ENCODE results near the gene HLCS. TPM values are rescaled to one million over a fixed set of nuclear protein-coding genes. Genes with fewer than 3 reads are reported as not detected.

The HLCS gene
- polyA plus RNA-seq, 1 donor (not counting 4 experiments of a cell fraction or from before 2014, with no cell fraction given), result 11.5 TPM

DNA sequence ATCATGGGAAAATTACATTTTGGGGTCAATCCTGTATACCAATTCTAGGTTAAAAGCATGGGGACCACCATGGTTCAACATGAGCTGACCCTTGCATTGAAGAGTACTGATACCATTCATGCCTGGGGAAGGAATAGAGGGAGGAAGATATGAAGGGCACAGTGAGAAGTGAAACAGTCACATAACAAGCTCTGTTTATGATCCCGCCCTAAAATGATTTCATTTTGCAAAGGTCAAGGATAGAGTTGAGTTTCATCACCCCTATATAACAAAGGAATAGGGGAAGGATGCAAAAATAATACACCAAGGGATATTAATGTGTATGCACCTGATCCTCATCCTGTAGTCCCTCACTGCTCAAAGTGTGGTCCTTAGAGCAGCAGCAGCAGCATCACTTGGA is 2.5 kb upstream of the HLCS start:
- Histone ChIP-seq H3K9me3 (ENCODE audit: control insufficient read depth, low read depth, low read length) (no peaks in the 10 kb centered on the region), H4K20me1 (ENCODE audit: control insufficient read depth, extremely low read depth, insufficient read depth, low read length) (no peaks in the 10 kb centered on the region), H3K4me2 (ENCODE audit: control insufficient read depth, extremely low read depth, insufficient read depth, low read depth, low read length) (no peak overlapping the region), H3K4me3 (ENCODE audit: control insufficient read depth in 2 of 3, extremely low read depth in 1 of 3, insufficient read depth in 2 of 3, low read depth in 1 of 3, low read length in 3 of 3) (no peak overlapping the region), H3K79me2 (ENCODE audit: control insufficient read depth, insufficient read depth, low read length) (no peaks in the 10 kb centered on the region), H3K27me3 (ENCODE audit: control insufficient read depth, extremely low read depth, insufficient read depth, low read length) (no peaks in the 10 kb centered on the region), H3K9ac (ENCODE audit: control insufficient read depth, extremely low read depth, insufficient read depth, low read length) (no peak overlapping the region), H3K36me3 (ENCODE audit: control insufficient read depth in 2 of 2, extremely low read depth in 1 of 2, insufficient read depth in 2 of 2, low read length in 2 of 2) (no peaks in the 10 kb centered on the region), H3K9me1 (ENCODE audit: control insufficient read depth, extremely low read depth, insufficient read depth, low read length) (no peaks in the 10 kb centered on the region), H2AFZ (ENCODE audit: control insufficient read depth, low read length) (no peak overlapping the region), H3K27ac (ENCODE audit: control insufficient read depth, insufficient read depth, low read length) (no peak overlapping the region), H3K4me1 (ENCODE audit: control insufficient read depth, extremely low read depth, insufficient read depth, low read length) (peaks cover 9% of the 10 kb centered on the region)
- DNase-seq (ENCODE audit: low read depth, low spot score) (no peak), FAIRE-seq (no peak)
- TF ChIP-seq, protein P1, sequence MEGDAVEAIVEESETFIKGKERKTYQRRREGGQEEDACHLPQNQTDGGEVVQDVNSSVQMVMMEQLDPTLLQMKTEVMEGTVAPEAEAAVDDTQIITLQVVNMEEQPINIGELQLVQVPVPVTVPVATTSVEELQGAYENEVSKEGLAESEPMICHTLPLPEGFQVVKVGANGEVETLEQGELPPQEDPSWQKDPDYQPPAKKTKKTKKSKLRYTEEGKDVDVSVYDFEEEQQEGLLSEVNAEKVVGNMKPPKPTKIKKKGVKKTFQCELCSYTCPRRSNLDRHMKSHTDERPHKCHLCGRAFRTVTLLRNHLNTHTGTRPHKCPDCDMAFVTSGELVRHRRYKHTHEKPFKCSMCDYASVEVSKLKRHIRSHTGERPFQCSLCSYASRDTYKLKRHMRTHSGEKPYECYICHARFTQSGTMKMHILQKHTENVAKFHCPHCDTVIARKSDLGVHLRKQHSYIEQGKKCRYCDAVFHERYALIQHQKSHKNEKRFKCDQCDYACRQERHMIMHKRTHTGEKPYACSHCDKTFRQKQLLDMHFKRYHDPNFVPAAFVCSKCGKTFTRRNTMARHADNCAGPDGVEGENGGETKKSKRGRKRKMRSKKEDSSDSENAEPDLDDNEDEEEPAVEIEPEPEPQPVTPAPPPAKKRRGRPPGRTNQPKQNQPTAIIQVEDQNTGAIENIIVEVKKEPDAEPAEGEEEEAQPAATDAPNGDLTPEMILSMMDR (optimal IDR thresholded peaks at IDR 0.05 in 1 of 3, IDR thresholded peaks at IDR 0.05 in 1 of 3, conservative IDR thresholded peaks at IDR 0.05 in 1 of 3; ENCODE audit: extremely low read depth in 1 of 3, insufficient read depth in 2 of 3, low read length in 3 of 3), result no peak
- no peak for TF ChIP-seq EZH2 (IDR thresholded peaks at IDR 0.05; ENCODE audit: low read length)
- dilution Hi-C loops (cut with MboI; ENCODE audit: extremely low pct_ligation_motif_present, low sequenced_read_pairs), result no loop called here

DNA sequence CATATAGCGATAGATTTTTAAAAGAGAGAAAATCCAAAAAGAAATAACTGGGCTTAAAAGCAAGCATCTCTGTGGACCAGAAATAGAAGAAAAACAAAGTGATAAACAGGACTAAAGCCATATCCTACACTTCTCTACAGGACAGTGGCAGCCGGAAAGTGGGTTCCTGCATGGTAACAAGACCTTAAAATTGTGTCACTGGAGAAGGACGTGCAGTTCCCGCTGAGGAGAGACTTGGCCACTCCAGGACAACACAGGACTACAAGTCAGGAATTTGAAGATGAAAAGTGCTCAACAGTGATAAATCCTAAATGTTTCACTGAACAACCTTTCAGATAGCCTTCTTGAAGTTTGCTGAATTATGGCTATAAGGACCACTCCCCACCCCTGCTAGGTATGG is 1.9 kb upstream of the HLCS start:
- FAIRE-seq, result no peak

More for the DNA sequence above, 1.9 kb upstream of the HLCS start:
- Histone ChIP-seq H3K4me2 (ENCODE audit: control insufficient read depth, extremely low read depth, insufficient read depth, low read depth, low read length) (no peak overlapping the region), H3K27me3 (ENCODE audit: control insufficient read depth, extremely low read depth, insufficient read depth, low read length) (no peaks in the 10 kb centered on the region), H3K36me3 (ENCODE audit: control insufficient read depth in 2 of 2, extremely low read depth in 1 of 2, insufficient read depth in 2 of 2, low read length in 2 of 2) (no peaks in the 10 kb centered on the region), H3K9ac (ENCODE audit: control insufficient read depth, extremely low read depth, insufficient read depth, low read length) (no peak overlapping the region), H3K79me2 (ENCODE audit: control insufficient read depth, insufficient read depth, low read length) (no peaks in the 10 kb centered on the region), H3K4me3 (ENCODE audit: control insufficient read depth in 2 of 3, extremely low read depth in 1 of 3, insufficient read depth in 2 of 3, low read depth in 1 of 3, low read length in 3 of 3) (no peak overlapping the region), H3K4me1 (ENCODE audit: control insufficient read depth, extremely low read depth, insufficient read depth, low read length) (peaks cover 9% of the 10 kb centered on the region), H4K20me1 (ENCODE audit: control insufficient read depth, extremely low read depth, insufficient read depth, low read length) (no peaks in the 10 kb centered on the region), H3K9me1 (ENCODE audit: control insufficient read depth, extremely low read depth, insufficient read depth, low read length) (no peaks in the 10 kb centered on the region), H3K27ac (ENCODE audit: control insufficient read depth, insufficient read depth, low read length) (no peak overlapping the region), H3K9me3 (ENCODE audit: control insufficient read depth, low read depth, low read length) (no peaks in the 10 kb centered on the region), H2AFZ (ENCODE audit: control insufficient read depth, low read length) (no peak overlapping the region)
- no peak for TF ChIP-seq EZH2 (IDR thresholded peaks at IDR 0.05; ENCODE audit: low read length)
- dilution Hi-C loops (cut with MboI; ENCODE audit: extremely low pct_ligation_motif_present, low sequenced_read_pairs), result no loop called here
- no peak for DNase-seq (ENCODE audit: low read depth, low spot score)
